ENCODE measurements around the gene IL23R.
"Not testable (repeated sequence)": the region's sequence is repeated elsewhere in the genome, so short reads cannot be mapped to it uniquely, and the experiment has no call there.

The IL23R gene, protein sequence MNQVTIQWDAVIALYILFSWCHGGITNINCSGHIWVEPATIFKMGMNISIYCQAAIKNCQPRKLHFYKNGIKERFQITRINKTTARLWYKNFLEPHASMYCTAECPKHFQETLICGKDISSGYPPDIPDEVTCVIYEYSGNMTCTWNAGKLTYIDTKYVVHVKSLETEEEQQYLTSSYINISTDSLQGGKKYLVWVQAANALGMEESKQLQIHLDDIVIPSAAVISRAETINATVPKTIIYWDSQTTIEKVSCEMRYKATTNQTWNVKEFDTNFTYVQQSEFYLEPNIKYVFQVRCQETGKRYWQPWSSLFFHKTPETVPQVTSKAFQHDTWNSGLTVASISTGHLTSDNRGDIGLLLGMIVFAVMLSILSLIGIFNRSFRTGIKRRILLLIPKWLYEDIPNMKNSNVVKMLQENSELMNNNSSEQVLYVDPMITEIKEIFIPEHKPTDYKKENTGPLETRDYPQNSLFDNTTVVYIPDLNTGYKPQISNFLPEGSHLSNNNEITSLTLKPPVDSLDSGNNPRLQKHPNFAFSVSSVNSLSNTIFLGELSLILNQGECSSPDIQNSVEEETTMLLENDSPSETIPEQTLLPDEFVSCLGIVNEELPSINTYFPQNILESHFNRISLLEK

GRCh38 chr1:67166196-67166595, at the start of gene IL23R:
IL23R (plus strand) TSS chr1:67166454; CDS start chr1:67168121, 1,667 bp downstream.
- no peak for DNase-seq

GRCh38 chr1:67118191-67118590, 48.1 kb upstream of the IL23R start:
- DNase-seq: no peak

DNA sequence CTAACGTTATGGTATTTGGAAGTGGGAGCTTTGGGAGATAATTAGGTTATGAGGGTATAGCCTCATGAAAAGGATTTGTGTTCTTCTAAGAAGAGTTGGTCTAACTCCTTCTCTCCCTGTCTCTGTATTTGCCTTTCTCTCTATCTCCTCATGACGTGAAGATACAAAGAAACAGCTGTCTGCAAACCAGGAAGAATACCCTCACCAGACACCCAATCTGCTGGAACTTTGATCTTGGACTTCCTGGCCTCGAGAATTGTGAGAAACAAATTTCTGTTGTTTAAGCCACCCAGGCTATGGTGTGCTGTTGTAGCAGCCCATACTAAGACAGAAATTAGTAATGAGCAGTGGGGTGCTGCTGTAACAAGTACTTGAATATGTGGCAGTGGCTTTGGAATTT, 47.6 kb upstream of the IL23R start:
- no peak for DNase-seq

DNA sequence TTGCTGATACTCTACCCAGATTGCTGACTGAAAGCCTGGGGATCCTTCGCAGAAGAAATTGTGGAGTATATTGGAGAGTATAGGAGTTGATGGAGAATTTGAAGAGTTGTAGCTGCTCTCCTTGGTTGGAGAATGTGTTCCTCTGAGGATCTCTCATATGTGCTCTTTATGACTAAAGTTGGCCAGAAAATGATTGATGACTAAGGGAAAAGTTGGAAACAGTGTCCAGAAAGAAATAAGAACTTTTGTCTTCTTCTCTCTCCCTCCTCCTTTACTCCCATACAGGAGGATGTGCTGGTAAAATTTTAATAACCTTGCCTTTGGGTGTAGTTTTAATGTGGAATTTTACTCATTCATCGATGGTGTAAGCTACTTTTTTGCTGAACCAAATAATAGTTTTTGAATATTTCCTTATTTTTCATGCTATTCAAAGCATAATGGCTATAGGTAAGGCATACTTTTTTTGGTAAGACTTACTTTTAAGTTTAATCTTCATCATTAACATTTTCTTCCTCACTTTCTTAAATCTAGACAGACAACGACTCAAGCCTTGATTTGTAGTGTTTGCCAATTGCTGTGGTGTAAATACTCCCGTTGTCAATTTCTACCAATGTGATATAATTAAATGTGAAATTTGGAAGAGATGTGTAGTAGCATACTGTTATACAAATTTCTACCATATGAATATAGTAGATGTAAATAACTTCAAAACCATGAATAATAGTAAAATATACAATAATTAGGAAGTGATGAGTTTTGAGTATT, 45.2 kb upstream of the IL23R start:
- DNase-seq: no peak

GRCh38 chr1:67124455-67124854, 41.8 kb upstream of the IL23R start:
- DNase-seq: no peak

DNA sequence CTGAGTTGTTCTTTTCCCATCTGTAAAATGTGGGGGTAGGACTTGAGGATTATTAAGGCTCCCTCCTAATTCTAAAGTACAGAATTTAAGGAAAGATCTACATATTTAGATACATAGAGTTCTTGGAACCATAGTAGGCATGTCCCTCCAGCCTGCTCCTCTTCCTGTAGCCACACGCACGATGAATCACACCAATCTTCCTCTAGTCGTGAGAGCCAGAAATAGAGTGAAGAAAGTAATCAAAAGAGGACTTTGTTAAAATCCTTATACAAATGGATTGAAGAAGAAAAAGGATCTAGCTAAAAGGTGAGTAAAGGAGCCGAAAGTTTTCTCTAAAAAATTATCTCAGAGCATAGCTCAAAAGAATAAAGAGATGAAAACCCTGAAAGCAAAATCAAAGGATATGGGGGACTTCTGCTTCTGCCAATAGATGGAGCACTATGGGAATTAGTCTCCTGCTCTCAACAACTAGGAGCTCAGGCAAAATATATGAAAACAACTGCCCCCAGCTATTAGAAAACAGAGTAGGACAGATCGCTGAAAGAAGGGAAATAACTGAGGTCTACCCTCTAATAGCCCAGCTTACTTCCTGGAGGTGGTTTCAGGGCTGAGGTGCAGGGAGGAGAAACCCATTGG, 40.0 kb upstream of the IL23R start:
- no peak for DNase-seq

DNA sequence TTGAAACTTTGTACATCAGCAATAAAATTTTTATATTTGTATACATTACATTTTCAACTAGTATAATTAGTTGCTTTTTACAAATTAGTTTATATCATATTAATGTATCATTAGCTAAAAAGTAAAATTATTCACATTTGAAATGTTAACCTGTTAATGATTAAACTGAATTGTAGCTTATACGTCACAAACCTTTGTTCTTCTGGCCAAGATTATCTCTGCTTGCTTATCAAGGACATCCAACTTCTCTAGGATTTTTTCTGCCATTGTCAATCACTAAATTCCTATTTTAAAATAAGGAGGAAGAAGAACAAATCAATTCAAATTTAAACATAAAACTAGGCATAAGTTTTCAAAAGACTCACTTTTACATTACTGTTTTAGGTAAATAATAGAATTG, 39.3 kb upstream of the IL23R start:
- DNase-seq: no peak

GRCh38 chr1:67130673-67131072, 35.6 kb upstream of the IL23R start:
- no peak for DNase-seq

DNA sequence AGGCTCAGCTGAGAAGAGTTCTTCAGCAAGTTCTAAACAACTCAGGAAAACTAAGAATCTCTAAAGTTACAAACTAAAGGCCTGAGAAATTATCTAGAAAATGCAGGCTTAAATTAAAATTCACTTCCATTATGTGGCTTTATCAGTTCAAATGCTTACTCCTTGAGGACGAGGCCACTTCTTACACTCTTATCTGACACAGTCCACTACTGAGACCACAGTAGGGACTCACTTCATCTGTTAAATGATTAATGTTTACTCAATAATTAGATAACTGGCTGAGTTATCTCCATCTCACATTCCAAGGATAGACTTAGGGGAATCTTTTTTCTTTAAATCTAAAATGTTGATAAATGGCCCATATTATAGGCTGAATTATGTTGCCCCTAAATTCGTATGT, 33.1 kb upstream of the IL23R start:
- DNase-seq: no peak

DNA sequence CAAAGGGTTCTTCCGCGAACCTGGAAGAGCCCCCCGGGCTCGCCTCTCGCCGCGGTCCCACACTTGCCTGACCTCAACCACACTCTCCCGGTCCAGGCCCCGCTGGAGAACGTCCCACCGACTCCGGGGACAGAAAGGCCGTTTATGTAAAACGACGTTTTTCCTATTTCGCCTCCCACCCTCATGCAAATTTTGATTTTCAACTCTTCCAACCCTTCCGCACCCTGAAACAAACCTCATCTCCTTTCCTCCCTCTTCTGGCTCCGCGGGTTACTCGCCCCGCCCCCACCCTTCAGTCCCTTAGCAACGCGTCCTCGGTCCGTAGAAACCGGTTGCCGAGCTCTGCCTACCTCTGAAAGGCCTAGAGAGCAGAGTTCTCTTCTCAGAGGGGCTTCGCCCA, 31.6 kb upstream of the IL23R start, which contains the start of gene C1orf141:
Gene C1orf141 (minus strand): TSS at position 276 of the 400 bp plus-strand sequence. CDS start 7,730 bp downstream, outside the sequence.
- DNase-seq: peak in 22 of 56 donors; percentile 0 to 39 (median 6)

GRCh38 chr1:67135354-67135753, 30.9 kb upstream of the IL23R start:
- DNase-seq: no peak

GRCh38 chr1:67137307-67137753, 28.9 kb upstream of the IL23R start:
- DNase-seq: no peak

- no peak for DNase-seq
Observed at GRCh38 chr1:67138813-67139499, 27.3 kb upstream of the IL23R start.

GRCh38 chr1:67140460-67140859, 25.8 kb upstream of the IL23R start:
- no peak for DNase-seq

GRCh38 chr1:67141832-67142231, 24.4 kb upstream of the IL23R start:
- not testable (repeated sequence) for DNase-seq

GRCh38 chr1:67142931-67143330, 23.3 kb upstream of the IL23R start:
- DNase-seq: no peak

DNA sequence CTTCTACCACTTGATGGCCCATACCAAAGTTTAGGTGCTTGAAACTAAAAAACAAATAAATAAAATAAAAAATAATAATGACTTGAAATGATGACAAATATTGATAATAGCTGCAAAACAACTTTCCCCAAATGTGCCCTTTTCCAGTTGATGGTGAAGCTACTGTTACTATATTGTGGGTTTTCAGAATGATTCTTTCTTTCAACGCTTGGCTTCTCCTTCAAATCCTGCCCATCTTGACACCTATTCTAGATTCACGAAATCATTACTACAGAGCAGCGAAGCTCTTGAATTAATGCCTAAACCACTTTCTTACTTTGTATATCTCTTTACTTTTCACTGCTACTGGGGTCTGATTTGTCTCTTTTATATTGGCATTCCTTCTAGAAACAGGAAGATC, 22.3 kb upstream of the IL23R start:
- DNase-seq: no peak

DNA sequence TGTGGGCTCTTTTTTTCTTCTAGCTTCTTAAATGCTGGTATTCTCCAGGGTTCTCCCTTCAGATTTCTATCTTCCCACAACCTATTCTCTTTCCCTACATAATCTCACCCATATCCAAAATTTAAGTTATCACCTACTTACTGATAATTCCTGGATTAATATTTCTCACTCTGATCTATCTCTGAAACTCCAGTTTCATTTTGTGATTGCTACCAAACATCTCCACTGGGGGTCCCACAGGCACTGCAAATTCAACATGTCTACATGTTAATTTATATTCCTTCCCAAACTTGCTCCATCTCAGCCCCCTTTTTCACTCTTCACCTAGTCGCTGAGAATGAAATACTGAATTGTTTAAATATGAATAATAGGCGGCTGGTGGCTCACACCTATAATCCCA, 21.6 kb upstream of the IL23R start:
- DNase-seq: no peak

GRCh38 chr1:67146101-67146500, 20.2 kb upstream of the IL23R start:
- DNase-seq: no peak

DNA sequence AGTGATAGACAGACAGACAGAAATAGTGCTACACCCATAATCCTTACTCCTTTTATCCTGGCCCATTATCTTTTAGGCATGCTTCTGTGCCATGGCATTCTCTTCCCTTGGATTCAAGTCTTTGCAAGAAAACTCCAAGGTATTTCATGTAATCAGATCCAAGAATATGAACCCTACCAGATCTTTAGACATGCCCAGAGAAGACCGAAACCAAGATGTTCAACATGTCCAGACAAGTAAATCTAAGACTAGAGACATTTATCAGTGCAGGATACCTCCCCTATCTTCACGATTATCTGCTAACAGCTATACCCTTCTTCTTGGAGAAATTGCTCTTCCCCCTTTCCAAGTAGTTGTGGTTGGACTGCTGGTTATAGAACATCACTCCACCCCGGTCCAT, 19.7 kb upstream of the IL23R start:
- no peak for DNase-seq

- DNase-seq: not testable (repeated sequence)
Observed at GRCh38 chr1:67147973-67148372, 18.3 kb upstream of the IL23R start.
